Superior temporal gyrus (tissue), 1 donor: ENCODE measurements around the gene SLC25A14.
"Not testable (repeated sequence)": the region's sequence is repeated elsewhere in the genome, so short reads cannot be mapped to it uniquely, and the experiment has no call there.

Source experiments
- DNase-seq: peaks from one replicate; pipeline ENCODE4 v3.0.0-alpha.2; 2016; ENCODE audit errors: extremely low spot score

The SLC25A14 gene

GRCh38 chrX:130339408-130340222 is at the start of gene SLC25A14:
Gene SLC25A14, plus strand, starts transcription at chrX:130339919. Its CDS starts 360 bp downstream, at chrX:130340279.
- peak; percentile 69 for DNase-seq

DNA sequence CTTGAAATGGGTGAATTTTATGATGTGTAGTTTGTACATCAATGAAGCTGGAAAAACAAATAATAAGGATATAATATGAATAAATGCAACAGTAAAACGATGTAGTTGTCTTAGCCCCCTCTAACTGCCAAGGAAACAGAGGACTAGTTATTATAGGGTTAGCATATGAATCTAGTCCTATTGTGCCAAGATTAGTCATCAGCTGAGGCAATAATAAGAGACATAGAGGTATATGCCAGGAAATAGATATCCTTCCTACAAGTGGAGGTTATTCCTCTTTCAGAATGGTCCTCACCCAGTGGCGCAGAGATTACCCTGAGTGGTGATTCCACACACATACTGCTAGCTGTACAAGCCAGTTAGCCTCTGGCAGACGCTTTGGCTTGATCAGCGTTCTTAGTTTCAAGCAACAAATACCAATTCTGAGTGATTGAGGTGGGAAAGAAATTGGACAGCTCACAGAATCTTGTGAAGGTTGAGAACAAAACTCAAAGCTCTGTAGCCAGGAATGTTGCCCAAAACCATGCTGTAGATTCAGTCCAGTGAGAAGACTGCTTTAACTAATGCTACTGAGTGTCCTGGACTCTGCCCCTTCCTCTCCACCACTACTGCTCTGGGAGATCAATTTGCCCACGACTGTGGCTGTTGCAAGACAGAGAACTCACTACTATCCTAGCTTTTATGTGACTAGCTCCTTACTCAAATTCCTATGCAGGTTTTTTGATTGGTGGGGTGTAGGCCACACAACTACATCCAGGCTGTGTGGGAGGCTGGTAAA is 44.0 kb upstream of the SLC25A14 start:
- DNase-seq: no peak

- DNase-seq: no peak
These were observed 43.4 kb upstream of the SLC25A14 start for GRCh38 chrX:130296297-130296678.

DNA sequence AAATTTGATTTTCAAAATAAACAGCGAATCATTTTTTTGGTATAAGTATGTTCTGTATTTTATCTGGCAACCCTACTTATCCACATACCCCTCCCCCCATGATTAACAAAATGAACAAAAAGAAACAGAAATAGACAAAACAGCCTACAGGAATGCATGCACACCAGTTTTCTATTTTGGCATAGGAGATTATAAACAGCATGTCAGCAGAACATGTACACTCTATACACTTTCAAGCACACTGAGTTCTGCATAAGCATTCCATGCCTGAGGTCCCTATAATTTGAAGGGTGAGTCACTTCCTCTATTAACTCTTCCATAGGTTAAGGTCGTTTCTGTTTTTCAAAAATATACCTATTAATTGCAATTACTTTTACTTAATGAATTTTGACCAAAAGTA is 43.0 kb upstream of the SLC25A14 start:
- no peak for DNase-seq

DNA sequence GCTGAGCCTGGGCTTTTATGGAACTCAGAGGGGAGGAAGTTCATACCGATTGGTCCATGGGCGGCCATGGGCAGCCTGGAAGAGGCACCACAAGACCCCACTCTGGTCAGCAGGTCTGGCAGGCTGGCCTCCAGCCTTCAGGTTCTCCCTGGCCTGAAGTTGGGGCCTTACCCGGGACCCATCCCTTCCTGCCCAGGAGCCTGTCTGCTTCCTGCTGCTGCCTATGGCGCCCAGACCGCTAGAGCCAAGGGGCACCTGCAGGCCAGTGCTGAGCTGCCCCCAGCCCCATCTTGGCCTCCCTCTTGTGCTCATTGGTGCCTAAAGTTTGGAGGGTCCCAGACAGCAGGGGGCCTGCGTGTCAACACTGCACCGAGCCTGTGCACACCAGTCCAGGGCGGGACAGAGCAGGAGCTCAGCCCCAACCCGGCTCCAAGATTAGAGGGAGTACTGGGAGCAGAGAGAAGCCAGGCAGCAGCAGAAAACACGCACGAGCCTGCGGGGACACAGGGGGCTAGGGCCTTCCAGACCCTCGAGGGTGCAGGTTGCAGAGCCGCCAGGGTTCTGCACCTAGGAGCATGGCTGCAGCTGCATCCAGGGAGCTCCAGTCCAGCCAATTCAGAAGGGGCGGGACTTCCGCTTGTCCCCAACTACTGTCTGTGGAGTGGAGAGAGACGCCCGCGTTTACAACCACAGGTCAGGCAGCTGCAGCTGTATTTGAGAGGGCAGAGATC is 40.3 kb upstream of the SLC25A14 start:
- DNase-seq: no peak

DNA sequence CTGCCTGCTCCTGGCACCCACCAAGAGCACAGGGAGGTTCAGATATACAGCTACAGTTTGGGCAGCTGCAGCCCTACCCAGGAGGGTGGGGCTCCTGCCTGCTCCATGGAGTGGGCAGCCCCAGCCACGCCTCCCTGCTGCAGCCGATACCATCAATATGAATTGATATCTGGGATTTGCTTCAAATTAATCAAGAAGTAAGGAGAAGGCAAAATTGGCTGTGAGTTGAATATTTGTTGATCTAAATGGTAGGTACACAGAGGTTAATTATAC is 39.8 kb upstream of the SLC25A14 start:
- no peak for DNase-seq

DNA sequence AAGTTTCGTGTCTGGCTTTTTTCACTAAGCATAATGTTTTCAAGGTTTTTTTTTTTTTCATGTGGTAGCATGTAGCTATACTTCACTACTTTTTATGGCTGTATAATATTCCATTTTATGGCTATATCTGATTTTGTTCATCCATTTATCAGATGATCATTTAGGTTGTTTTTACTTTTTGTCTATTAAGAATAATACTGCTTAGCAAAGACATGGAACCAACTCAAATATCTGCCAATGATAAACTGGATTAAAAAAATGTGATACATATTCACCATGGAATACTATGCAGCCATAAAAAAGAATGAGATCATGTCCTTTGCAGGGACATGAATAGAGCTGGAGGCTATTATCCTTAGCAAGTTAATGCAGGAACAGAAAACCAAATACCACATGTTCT is 38.3 kb upstream of the SLC25A14 start:
- no peak for DNase-seq

DNA sequence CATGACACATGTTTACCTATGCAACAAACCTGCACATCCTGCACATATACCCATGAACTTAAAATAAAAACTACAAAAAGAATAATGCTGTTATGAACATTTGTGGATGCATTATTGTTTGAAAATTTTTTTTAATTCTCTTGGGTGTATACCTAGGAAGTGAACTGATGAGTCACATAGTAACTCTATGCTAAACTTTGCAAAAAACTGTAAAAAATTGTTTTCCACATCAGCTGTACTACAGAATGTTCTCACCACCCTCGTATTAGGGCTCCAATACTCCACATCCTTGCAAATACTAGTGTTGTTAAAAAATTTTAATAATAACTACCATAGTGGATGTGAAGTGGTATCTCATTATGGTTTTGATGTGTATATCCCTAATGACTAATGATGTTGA is 37.7 kb upstream of the SLC25A14 start:
- DNase-seq: no peak

DNA sequence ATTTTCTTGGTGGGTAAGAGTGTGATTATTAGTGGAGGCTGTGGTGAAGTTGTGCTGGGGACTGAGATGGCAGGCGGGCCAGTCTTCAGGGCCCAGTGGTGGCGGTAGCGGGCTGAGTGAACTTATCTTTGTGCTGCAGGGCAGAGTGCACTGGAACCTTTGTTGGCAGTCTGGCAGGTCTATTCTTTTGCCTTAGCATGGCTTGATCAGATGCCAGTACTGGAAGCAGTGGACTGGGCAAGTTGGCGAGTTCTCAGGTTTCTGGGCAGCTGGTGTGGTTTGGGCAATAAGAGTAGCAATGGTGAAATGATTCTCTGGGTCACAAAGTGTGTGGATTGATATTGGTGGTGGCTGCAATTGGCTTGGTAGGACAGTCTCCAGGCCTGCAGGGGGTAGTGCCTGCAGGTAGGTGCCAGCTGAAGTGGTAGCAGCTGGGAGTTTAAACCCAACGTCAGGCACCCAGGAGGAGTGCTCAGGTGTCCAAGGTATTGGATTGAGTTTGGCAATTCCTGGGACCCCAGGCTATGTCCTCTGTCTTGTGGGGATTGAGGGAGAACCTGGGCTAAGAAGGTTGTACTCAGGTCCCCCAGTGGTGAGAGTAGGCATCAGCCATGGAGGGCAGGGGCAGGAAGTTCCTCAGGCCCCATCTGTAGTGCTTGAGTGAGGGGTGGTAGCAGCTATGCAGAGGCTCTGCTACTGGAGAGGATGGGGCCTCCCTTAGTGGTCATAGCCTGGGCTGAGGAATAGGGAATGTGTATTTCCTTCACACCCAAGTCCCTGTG is 34.9 kb upstream of the SLC25A14 start:
- no peak for DNase-seq

- not testable (repeated sequence) for DNase-seq
These were observed 19.8 kb upstream of the SLC25A14 start for GRCh38 chrX:130319886-130320285.

DNA sequence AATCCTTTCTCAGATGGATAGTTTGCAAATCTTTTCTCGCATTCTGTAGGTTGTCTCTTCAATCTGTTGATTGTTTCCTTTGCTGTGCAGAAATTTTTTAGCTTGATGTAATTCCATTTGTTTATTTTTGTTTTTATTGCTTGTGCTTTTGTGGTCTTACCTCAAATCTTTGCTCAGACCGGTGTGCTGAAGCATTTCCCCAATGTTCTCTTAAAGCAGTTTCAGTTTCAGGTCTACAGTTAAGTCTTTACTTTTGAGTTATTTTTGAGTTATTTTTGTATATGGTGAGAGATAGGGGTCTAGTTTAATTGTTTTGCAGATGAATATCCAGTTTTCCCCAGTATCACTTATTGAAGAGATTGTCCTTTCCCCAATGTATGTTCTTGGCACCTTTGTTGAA is 18.2 kb upstream of the SLC25A14 start:
- no peak for DNase-seq

DNA sequence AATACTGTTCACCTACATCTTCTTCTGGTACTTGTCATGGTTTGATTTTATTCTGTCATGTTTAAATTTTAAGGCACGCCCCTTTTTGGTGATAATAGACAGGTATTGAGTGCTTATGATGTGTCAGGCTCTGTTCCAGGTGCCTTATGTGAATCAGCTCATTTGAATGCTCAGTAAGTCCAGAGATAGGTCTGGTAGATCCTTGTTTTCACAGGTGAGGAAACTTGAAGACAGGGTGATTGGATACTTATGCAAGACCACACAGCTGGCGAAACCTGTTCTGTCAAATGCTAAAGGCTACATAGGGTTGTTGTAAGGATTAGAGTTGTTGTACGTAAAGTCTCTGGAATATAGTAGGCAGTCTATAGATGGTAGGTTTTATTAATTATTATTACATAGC is 9.6 kb upstream of the SLC25A14 start:
- no peak for DNase-seq

DNA sequence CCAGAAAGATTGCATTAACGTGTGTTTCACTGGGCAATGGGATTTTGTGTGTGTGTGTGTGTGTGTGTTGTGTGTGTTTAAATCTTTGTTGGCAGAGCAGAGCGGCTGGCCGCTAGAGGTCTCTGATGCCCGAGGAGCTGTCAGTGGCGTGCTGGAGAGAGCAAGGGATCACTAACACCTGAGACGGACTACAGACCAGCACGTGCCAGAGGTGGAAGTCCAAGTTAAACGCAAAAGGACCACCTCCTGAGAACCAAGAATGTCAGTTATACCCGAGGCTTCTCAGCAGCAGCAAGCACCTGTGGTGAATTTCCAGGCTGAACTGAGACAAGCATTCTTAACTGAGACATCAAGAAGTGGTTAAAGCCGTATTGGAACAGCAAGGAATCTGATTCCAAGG is 9.0 kb upstream of the SLC25A14 start:
- peak; percentile 30 for DNase-seq

DNA sequence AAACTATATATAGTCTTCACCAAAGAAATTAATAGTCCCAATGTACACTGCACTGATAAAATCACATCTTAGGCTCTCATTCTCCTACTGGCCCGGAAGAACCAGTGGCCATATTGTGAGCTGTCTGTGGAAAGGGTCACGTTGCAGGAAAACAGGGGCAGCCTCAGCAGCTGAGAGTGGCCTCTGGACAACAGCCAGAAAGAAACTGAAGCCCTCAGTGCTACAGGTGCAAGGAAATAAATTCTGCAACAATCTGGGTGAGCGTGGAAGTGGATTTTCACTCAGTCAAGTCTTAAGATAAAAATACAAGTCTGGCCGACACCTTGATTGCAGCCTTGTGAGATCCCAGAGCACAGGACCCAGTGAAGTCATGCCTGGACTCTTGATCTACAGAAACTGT is 3.2 kb upstream of the SLC25A14 start:
- DNase-seq: no peak

DNA sequence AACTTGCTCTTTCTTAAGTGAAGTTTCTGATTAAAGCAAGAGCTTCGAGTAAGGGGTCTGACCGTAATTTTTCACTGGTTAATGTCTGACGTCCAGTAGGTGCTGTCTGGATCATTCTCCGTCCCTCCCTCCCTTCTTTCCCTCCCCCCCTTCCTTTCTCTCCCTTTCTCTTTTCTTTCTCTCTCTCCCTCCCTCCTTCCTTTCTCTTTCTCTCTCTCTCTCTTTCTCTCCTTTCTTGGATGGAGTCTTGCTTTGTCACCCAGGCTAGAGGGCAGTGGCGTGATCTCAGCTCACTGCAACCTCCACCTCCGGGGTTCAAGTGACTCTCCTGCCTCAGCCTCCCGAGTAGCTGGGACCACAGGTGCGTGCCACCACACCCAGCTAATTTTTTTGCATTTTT is 850 bp upstream of the SLC25A14 start:
- DNase-seq: not testable (repeated sequence)

DNA sequence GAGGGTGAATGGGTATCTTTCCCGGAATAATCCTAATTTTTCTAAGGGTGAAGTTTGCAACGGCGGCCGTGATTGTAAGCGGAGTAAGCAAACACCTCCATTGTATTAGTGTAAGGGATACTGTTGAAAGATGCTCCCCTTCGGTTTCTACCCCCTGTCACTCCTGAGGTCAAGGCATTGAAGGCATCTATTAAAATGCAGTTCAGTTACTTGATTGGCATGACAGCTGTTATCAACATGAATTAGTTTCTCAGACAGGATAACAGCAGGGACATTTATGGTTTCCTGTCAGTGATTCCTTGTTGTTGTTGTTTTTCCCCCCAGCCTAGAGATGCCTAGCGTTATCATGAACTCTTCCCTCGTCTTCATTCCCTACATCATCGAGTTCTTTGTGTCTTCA is 552 bp downstream of the SLC25A14 start:
- DNase-seq: no peak

GRCh38 chrX:130343411-130343810 is 3.7 kb downstream of the SLC25A14 start:
- DNase-seq: no peak

DNA sequence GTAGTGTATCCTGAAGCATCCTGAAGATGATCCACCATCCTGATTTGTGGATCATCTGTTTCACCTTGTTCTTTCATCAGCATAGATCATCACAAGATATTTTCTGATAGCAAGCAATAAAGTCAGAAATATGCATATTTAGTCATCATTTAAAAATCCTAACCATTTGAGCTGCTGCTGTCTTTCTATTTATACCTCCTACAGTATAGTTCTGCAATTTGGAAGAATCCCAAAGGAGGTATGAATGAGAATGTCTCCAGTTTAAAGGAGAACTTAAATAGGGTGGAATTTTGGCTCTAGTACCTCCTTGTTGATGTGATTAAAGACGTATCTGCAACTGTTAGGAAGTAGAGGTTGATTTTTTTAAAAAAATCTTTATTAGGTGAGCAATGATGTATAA is 7.6 kb downstream of the SLC25A14 start:
- no peak for DNase-seq

- no peak for DNase-seq
These were observed 11.8 kb downstream of the SLC25A14 start for GRCh38 chrX:130351567-130351966.

DNA sequence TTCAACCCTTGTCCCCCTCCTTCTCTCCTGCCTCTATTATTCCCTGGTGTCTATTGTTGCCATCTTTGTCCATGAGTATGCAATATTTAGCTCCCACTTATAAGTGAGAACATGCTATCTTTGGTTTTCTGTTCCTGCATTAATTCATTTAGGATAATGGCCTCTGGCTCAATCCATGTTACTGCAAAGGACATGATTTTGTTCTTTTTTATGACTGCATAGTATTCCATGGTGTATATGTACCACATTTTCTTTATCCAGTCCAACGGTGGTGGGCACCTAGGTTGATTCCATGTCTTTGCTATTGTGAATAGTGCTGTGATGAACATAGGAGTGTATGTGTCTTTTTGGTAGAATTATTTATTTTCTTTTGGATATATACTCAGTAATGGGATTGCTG is 12.3 kb downstream of the SLC25A14 start:
- not testable (repeated sequence) for DNase-seq

DNA sequence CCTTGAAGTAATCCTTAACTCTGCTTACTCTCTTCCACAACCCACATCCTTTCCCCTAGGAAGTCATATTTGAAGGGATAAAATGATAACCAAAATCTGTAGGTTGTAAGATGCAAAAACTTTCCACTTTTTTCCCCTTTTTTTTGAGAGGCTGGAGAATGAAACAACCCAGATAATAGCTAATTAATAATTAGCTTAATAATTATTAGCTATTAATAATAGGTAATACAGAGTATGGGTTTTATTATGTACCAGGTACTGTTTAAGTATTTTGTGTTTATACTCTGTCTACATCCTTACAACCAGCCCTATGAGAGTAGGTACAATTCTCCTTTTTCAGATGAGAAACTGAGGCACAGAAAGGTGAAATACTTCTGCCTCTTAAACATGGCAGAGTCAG is 36.4 kb downstream of the SLC25A14 start:
- no peak for DNase-seq
